GM19351 (cell line): ENCODE measurements around the gene PLCG1.

Experiments
- ATAC-seq: cut with Tn5 transposase; IDR thresholded peaks from one replicate; pipeline ENCODE4 v1.9.1; 2021; ENCODE audit warnings: mild to moderate bottlenecking, moderate library complexity; ENCODE audit not compliant: unreplicated experiment

Gene PLCG1

DNA sequence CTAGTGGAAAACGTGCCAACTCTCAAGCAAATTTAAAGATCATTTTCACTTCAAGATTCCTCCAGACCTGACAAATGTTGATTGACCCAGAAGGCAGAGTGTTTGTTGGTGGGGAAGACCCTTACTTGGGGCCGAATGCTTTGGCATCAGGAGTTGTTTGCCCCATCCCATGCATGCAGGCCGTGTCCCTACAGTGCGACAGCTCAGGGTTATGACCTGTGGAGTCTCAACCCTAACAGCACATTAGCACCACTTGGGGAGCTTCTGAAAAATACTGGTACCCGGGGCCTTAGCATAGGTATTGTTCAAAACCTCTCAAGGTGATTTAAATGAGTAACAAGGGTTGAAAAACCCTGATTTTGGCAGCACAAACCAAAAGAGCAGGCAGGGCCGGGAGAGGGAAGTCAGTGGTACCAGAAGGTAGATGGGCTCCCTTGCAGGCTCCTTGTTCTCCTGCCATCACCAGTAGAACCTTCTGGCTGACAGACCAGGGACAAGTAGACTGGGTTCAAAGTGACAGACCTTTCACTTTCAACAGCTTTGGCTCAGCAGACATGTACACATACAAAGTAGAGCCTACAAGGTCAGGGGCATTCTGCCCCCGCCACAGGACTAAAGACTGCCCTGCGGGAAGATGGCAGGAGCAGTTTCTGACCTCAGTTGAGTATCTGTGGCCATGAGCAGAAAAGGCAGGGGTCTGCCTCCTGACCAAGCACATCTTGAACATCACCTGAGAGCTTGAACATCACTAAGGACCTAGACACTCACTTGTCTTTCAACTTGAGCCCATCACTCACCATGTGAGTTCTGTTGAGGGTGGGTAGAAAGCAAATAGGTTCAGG is 39.6 kb downstream of the PLCG1 start:
- no peak for ATAC-seq

DNA sequence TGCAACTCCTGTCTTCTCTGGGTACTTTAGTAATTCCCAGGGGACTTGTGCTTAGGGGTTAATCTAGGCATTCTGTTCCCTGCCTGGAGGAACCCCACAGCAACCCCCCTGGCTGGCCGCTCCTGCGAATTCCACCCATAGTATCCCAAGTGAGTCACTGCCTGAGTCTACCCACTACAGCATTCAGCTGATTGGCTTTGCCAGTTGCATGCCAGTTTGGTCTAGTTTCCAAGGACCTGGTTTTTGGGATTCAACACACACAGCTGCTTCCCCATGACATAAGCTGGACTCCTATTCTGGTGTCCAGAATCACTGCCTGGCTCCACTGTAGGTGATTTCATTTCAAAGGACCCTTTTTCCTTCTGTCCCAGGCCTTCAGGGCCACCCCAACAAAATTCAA is 40.3 kb downstream of the PLCG1 start:
- no peak for ATAC-seq

DNA sequence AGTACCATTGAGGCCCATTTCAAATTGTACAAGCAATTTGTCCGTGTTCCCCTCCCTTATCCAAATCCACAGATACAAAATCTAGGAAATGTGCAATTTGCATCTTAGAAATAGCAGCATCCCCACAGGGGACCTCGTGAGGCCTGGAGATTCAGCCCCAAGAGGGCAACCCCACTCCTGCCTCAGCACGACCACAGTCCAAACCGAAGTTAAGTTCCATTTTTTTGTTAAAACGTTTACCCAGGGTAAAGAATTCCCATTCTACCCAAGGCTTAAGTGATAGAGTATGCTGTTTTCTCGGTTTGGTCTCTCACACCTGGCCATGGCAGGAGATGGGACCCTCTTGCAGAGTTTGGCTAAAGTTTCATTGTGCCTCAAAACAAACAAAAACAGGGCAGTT is 41.2 kb downstream of the PLCG1 start:
- no peak for ATAC-seq

GRCh38 chr20:41178904-41179432 is 41.6 kb downstream of the PLCG1 start:
- ATAC-seq: no peak

- no peak for ATAC-seq
Observed at GRCh38 chr20:41179961-41180360, 42.6 kb downstream of the PLCG1 start.

- ATAC-seq: no peak
Observed at GRCh38 chr20:41180599-41181333, 43.4 kb downstream of the PLCG1 start.

- no peak for ATAC-seq
Observed at GRCh38 chr20:41181567-41181966, 44.2 kb downstream of the PLCG1 start.

DNA sequence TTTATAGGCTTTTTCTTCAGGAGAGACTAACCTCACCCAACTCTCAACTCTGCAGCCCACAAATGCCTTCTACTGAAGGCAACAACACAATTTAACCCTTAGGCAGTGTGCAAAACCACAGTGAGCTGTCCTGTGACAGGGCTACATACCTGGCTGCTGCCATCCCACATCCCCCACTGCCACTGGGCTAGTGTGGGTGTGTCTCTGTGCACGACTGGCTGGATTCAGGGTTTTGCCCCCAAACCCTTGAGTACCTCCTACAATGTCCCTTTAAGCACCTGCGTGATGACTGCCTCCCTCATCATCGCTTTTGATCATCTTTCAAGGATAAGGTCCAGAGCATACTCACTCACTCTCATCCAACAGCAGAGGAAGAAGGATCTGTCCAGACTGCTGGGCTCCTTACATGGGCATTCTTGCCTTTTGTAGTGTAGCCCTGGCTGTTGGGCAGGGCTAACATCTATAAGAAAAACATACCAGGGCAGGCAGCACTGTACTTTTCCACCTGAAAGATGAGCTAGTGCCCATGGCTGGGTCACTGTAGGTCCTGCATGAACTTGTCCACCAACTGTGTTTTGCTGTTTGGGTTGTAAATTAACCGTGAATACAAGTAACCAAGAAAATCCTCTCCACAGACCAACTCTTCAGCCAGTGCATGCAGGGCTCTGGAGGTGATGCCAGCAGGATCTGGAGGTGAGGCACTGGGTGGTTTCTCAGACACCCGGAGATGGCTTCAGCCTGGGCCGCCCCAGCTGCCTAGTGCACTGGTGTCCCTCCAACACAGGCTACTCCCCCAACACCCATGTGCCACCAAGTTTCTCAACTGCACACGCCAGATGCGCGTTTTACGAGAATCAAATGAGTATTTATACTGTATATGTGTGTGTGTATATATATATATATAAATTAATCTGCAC is 45.2 kb downstream of the PLCG1 start:
- ATAC-seq: no peak

GRCh38 chr20:41183391-41183790 is 46.0 kb downstream of the PLCG1 start:
- ATAC-seq: no peak

GRCh38 chr20:41183831-41184230 is 46.5 kb downstream of the PLCG1 start:
- no peak for ATAC-seq

DNA sequence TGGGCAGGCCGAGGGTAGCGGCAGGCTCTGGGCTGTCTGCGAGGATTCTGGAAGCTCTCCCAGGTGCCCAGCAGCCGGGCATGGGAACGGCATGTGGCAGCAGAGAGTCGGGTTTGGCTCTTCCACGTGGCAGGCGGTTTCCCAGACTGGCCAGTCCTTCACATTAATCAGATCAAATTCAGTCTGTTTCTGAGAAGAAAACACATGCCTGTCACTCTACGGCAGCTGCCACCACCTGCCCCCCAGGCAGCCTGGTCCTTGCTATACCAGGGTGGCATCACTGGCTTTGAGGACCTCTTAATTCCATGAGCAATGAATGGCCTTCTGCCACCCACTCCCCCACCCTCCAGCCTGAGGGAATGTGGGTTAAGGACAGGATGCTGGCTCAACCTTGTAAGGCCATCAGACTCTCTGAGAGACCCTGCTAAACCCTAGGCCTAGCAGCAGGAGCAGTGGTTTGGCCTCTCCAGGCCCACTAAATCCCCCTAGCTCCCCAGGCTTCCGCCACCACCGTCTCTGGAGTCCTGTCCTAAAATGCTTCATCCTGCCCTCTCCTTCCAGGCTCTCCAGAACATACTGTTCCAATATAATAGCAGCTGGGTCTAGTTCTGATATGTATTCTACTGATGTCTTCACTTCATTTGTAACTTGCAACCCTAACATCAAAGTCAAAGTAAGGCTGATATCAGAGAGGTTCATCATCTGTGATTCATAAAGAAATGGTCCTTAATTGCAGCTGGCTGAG is 47.8 kb downstream of the PLCG1 start:
- ATAC-seq: no peak

- ATAC-seq: no peak
Observed at GRCh38 chr20:41187668-41188067, 50.3 kb downstream of the PLCG1 start.

DNA sequence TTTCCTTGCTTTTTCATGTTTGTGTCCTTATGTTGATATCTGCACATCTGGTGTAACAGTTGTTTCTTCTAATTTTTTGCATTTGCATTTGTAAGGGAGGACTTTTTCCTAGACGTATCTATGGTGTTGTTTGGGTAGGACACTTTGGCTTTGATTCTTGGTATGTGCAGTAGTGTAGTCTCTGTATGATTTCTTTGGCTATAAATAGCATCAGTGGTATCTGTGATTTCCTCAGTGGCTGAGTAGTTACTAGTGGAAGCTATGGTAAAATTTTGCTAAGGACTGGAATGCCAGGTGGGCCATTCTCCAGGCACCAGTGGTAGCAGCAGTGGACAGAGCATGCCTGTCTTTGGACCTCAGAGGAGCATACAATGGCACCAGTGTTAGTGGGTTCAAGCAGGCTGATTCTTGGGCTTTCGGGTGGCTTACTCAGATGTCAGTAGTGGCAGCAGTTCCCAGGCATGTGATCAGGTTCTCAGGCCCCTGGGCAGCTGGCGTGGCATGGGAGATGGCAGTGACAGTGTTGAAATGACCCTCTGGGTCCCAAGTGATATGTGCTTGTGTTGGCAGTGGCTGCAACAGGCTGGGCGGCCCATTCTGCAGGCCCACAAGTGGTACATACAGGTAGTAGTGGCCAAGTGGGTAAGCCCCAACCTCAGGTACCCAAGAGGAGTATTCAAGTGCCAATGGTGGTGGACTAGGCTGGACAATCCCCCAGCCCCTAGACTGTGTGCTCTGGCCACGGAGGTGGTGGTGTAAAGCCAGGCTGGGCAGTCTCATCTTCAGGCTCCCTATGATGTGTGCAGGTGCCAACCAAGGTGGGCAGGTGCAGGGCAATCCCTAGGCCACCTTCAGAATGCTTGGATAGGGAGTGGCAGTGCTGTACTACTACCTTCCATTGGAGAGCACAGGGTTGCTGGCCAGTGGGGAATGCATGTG is 54.5 kb downstream of the PLCG1 start:
- no peak for ATAC-seq

DNA sequence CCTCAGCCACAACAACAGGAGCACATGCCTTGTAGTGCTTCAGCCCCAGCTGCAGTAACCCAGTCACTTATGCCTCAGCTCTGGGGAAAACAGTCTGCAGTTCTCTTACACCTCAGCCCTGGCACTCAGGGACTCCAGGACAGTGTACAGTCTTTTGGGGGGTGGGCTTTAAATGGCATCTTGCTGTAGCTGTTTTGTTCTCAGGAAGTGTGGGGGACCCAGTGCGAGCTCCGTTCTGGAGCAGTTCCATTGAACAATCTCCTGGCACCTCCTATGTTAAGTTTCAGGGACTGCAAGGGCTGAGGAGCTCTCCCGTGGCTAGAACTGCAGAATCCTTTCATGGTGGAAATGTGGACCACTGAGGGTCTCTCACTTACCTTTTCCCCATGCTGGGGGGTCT is 55.2 kb downstream of the PLCG1 start:
- ATAC-seq: no peak

- ATAC-seq: no peak
Observed at GRCh38 chr20:41196653-41197225, 59.4 kb downstream of the PLCG1 start.

- no peak for ATAC-seq
Observed at GRCh38 chr20:41198443-41198842, 61.1 kb downstream of the PLCG1 start.

- ATAC-seq: no peak
Observed at GRCh38 chr20:41200446-41201202, 63.3 kb downstream of the PLCG1 start.

DNA sequence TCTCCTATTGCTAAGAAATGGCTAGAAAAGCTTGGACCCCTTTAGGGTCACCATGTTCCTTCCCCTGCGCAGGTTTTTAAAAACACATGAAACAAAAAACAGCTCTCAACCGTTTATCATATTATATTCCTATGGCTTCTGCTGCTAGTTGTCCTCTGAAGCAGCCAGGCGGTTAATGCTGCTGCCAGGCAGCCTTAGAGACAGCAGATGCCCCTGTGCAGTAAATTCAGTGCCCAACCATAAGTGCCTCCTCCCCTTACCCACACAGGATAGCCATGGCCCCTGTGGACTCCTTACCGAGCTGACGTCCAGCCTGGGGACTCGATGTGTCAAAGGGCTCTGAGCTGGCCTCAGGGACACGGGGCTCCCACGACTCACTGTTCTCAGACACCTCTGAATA is 64.4 kb downstream of the PLCG1 start:
- ATAC-seq: no peak
